Thyroid gland (tissue), 4 donors: ENCODE results near the gene ABCB1. TPM values are rescaled to one million over a fixed set of nuclear protein-coding genes. Genes with fewer than 3 reads are reported as not detected.

Experiments used
- DNase-seq, 2 donors: peaks; one replicate each; pipeline ENCODE4 v3.0.0-alpha.2; 2019
- H3K27ac ChIP-seq, 3 donors: fragments of 200-600 bp; sonication (generic); 1 replicate in 2 of 3; 2 replicates in 1 of 3; pipeline ENCODE4 v1.5.1; 2016 to 2019; ENCODE audit warnings: mild to moderate bottlenecking in 1 of 3, moderate library complexity in 1 of 3
- H3K27me3 ChIP-seq: fragments of 200-600 bp; sonication (generic); one replicate; pipeline ENCODE4 v1.5.1; 2019
- H3K36me3 ChIP-seq, 2 donors: fragments of 200-600 bp; sonication (generic); one replicate each; pipeline ENCODE4 v1.5.1; 2016 to 2019
- H3K4me1 ChIP-seq, 2 donors: fragments of 200-600 bp; sonication (generic); one replicate each; pipeline ENCODE4 v1.5.1; 2017 to 2019
- H3K4me3 ChIP-seq, 3 donors: fragments of 200-600 bp; sonication (generic); replicated peaks in 1 of 3; 1 replicate in 2 of 3; 2 replicates in 1 of 3; pipeline ENCODE4 v1.5.1; 2016; ENCODE audit warnings: mild to moderate bottlenecking in 1 of 3
- H3K9me3 ChIP-seq: fragments of 200-600 bp; sonication (generic); one replicate; pipeline ENCODE4 v1.5.1; 2017
- CTCF ChIP-seq, 6 experiments: fragments of 200-600 bp in 3 of 6; fragments of 450-650 bp in 3 of 6; sonication (generic) in 3 of 6; IDR thresholded peaks; one replicate each; pipeline ENCODE4 v1.5.1; 2016 to 2019; ENCODE audit warnings: antibody characterized with exemption in 6 of 6, mild to moderate bottlenecking in 2 of 6, inconsistent platforms in 1 of 6, moderate library complexity in 1 of 6
- POLR2A ChIP-seq, 2 donors: fragments of 450-650 bp; IDR thresholded peaks; one replicate each; pipeline ENCODE4 v1.6.1; 2017; ENCODE audit warnings: antibody characterized with exemption in 2 of 2, mild to moderate bottlenecking in 2 of 2, moderate library complexity in 1 of 2
- WGBS, 2 donors: methylation state at CpG; one replicate each; pipeline ENCODE4 v1.1.5; 2017; 5-methylcytosine and 5-hydroxymethylcytosine counted together
- intact Hi-C: fragments of 100-400 bp; cut with DNase I; formaldehyde crosslinking; loops from one replicate; pipeline ENCODE4 v1.15.1; 2023
- total RNA-seq, 4 donors: library from RNA; depleted of rRNA; stranded (reverse); fragments of >200 nt; gene quantifications; one replicate each; pipeline ENCODE4 v1.2.3, GENCODE V29; 2016

Gene ABCB1
- total RNA-seq, 4 donors from 2014 or later, result 2.7 to 5.9 (median 4.4) TPM

- WGBS, 2 donors, result 98 to 100% methylated on average over 1 of the region's 1 CpG
- H3K27me3 ChIP-seq, result no peaks in the 10 kb centered on the region
- no peak overlapping the region for H3K27ac ChIP-seq
- no peaks in the 10 kb centered on the region for H3K4me1 ChIP-seq
- intact Hi-C loops, result no loop called here
- DNase-seq, result no peak
- no peak for TF ChIP-seq CTCF (IDR thresholded peaks at IDR 0.05)
- TF ChIP-seq POLR2A (IDR thresholded peaks at IDR 0.05), result no peak
- H3K4me3 ChIP-seq, result no peak overlapping the region
- H3K36me3 ChIP-seq, result no peaks in the 10 kb centered on the region
- H3K9me3 ChIP-seq, result no peaks in the 10 kb centered on the region
Observed at GRCh38 chr7:87494454-87494853, 106.2 kb downstream of the ABCB1 start.

- Histone ChIP-seq H3K4me3 (no peak overlapping the region), H3K9me3 (no peaks in the 10 kb centered on the region), H3K27me3 (no peaks in the 10 kb centered on the region), H3K36me3 (no peaks in the 10 kb centered on the region), H3K27ac (no peak overlapping the region), H3K4me1 (no peaks in the 10 kb centered on the region)
- no peak for TF ChIP-seq CTCF (IDR thresholded peaks at IDR 0.05)
- no peak for TF ChIP-seq POLR2A (IDR thresholded peaks at IDR 0.05)
- intact Hi-C loops, result no loop called here
- WGBS, 2 donors, result 90 to 95% methylated on average over 2 of the region's 2 CpGs
- no peak for DNase-seq
Observed at GRCh38 chr7:87483131-87483530, 117.6 kb downstream of the ABCB1 start.

- intact Hi-C loops, result no loop called here
- H3K4me1 ChIP-seq, result no peaks in the 10 kb centered on the region
- no peaks in the 10 kb centered on the region for H3K27me3 ChIP-seq
- no peaks in the 10 kb centered on the region for H3K9me3 ChIP-seq
- H3K4me3 ChIP-seq, result no peak overlapping the region
- no peak overlapping the region for H3K27ac ChIP-seq
- 78 to 83% methylated on average over 3 of the region's 3 CpGs for WGBS, 2 donors
- DNase-seq, result no peak
- no peaks in the 10 kb centered on the region for H3K36me3 ChIP-seq
- no peak for TF ChIP-seq POLR2A (IDR thresholded peaks at IDR 0.05)
- no peak for TF ChIP-seq CTCF (IDR thresholded peaks at IDR 0.05)
Observed at GRCh38 chr7:87482115-87482514, 118.6 kb downstream of the ABCB1 start.

- intact Hi-C loops, result no loop called here
Observed at GRCh38 chr7:87480386-87480785, 120.3 kb downstream of the ABCB1 start.

GRCh38 chr7:87479951-87480350 lies 120.7 kb downstream of the ABCB1 start:
- Histone ChIP-seq H3K27me3 (no peaks in the 10 kb centered on the region), H3K27ac (no peak overlapping the region), H3K4me3 (no peak overlapping the region), H3K9me3 (no peaks in the 10 kb centered on the region), H3K36me3 (no peaks in the 10 kb centered on the region), H3K4me1 (no peaks in the 10 kb centered on the region)
- no peak for DNase-seq
- intact Hi-C loops, result no loop called here
- TF ChIP-seq CTCF (IDR thresholded peaks at IDR 0.05), result no peak
- TF ChIP-seq POLR2A (IDR thresholded peaks at IDR 0.05), result no peak
- whole genome bisulfite sequencing, 2 donors, result 72 to 81% methylated on average over 2 of the region's 2 CpGs

More at GRCh38 chr7:87480386-87480785, 120.3 kb downstream of the ABCB1 start:
- TF ChIP-seq CTCF (IDR thresholded peaks at IDR 0.05), result no peak
- no peak for TF ChIP-seq POLR2A (IDR thresholded peaks at IDR 0.05)
- Histone ChIP-seq H3K27me3 (no peaks in the 10 kb centered on the region), H3K4me3 (no peak overlapping the region), H3K4me1 (no peaks in the 10 kb centered on the region), H3K27ac (no peak overlapping the region), H3K9me3 (no peaks in the 10 kb centered on the region), H3K36me3 (no peaks in the 10 kb centered on the region)
- DNase-seq, result no peak
- 91 to 94% methylated on average over 2 of the region's 2 CpGs for WGBS, 2 donors
